Neural cell (in vitro differentiated cells): ENCODE data around the gene CCNO. TPM values are rescaled to one million over a fixed set of nuclear protein-coding genes. Genes with fewer than 3 reads are reported as not detected.

ENCODE experiments used
- H2AFZ ChIP-seq: fragments of 200-600, 300-800 bp; sonication (generic), shearing (Covaris generic); 2 replicates; pipeline ENCODE4 v1.6.0; 2014; ENCODE audit warnings: low read depth, mild to moderate bottlenecking, antibody characterized with exemption, low read length, moderate library complexity
- H3F3A ChIP-seq: fragments of 200-600 bp; shearing (Covaris generic); 2 replicates; pipeline ENCODE4 v1.6.1; 2016; ENCODE audit warnings: mild to moderate bottlenecking, moderate library complexity, mixed read lengths, antibody characterized with exemption, low read length; ENCODE audit not compliant: insufficient read depth, poor library complexity, severe bottlenecking
- H3K27ac ChIP-seq: fragments of 200-600, 300-800 bp; sonication (generic), shearing (Covaris generic); 2 replicates; pipeline ENCODE4 v1.5.1; 2014; ENCODE audit warnings: mild to moderate bottlenecking, low read length, moderate library complexity
- H3K27me3 ChIP-seq: fragments of 300-800, 200-600 bp; sonication (generic), shearing (Covaris generic); 2 replicates; pipeline ENCODE4 v1.6.0; 2014; ENCODE audit warnings: mild to moderate bottlenecking, low read depth, low read length, moderate library complexity; ENCODE audit not compliant: insufficient read depth
- H3K36me3 ChIP-seq: fragments of 300-800, 200-600 bp; sonication (generic), shearing (Covaris generic); 2 replicates; pipeline ENCODE4 v1.5.1; 2014; ENCODE audit warnings: mild to moderate bottlenecking, antibody characterized with exemption, low read length, moderate library complexity; ENCODE audit not compliant: insufficient read depth
- H3K4me2 ChIP-seq: fragments of 300-800, 200-600 bp; sonication (generic), shearing (Covaris generic); 2 replicates; pipeline ENCODE4 v1.6.0; 2014; ENCODE audit warnings: mild to moderate bottlenecking, low read length
- H3K4me3 ChIP-seq: fragments of 300-800, 200-600 bp; sonication (generic), shearing (Covaris generic); 2 replicates; pipeline ENCODE4 v1.5.1; 2014; ENCODE audit warnings: mild to moderate bottlenecking, low read length, moderate library complexity
- H3K79me2 ChIP-seq: fragments of 200-600 bp; shearing (Covaris generic); replicated peaks from 2 replicates; pipeline ENCODE4 v1.6.0; 2014; ENCODE audit warnings: mild to moderate bottlenecking, low read length, moderate library complexity; ENCODE audit not compliant: insufficient read depth
- H3K9ac ChIP-seq: fragments of 300-800, 200-600 bp; sonication (generic), shearing (Covaris generic); 2 replicates; pipeline ENCODE4 v1.6.1; 2016; ENCODE audit warnings: mild to moderate bottlenecking, low read length, mixed read lengths
- H3K9me2 ChIP-seq: fragments of 200-600 bp; shearing (Covaris generic); 2 replicates; pipeline ENCODE4 v1.6.1; 2016; ENCODE audit warnings: mild to moderate bottlenecking, low read length, mixed read lengths; ENCODE audit not compliant: insufficient read depth
- H3K9me3 ChIP-seq: fragments of 200-600, 300-800 bp; sonication (generic), shearing (Covaris generic); 2 replicates; pipeline ENCODE4 v1.6.1; 2016; ENCODE audit warnings: mild to moderate bottlenecking, mixed run types, low read length, moderate library complexity, mixed read lengths
- H4K20me1 ChIP-seq: fragments of 200-600 bp; shearing (Covaris generic); 2 replicates; pipeline ENCODE4 v1.6.1; 2016; ENCODE audit warnings: mild to moderate bottlenecking, mixed run types; ENCODE audit not compliant: insufficient read depth
- CTCF ChIP-seq: fragments of 450-650 bp; IDR thresholded peaks from 2 replicates; pipeline ENCODE4 v1.5.1; 2014; ENCODE audit warnings: antibody characterized with exemption, mild to moderate bottlenecking, moderate library complexity; ENCODE audit not compliant: poor library complexity, severe bottlenecking
- EP300 ChIP-seq: fragments of 450-650 bp; conservative IDR thresholded peaks from 2 replicates; pipeline ENCODE4 v1.6.1; 2014; ENCODE audit warnings: antibody characterized with exemption, mild to moderate bottlenecking, moderate library complexity; ENCODE audit not compliant: poor library complexity, severe bottlenecking
- EZH2 ChIP-seq: fragments of 200-600, 300-800 bp; shearing (Covaris generic), sonication (generic); IDR thresholded peaks from 2 replicates; pipeline ENCODE4 v1.6.1; 2014; ENCODE audit warnings: antibody characterized with exemption, low read length, borderline replicate concordance, mild to moderate bottlenecking; ENCODE audit not compliant: insufficient read depth, poor library complexity, severe bottlenecking
- MXI1 ChIP-seq: fragments of 450-650 bp; conservative IDR thresholded peaks from 2 replicates; pipeline ENCODE4 v1.6.1; 2014; ENCODE audit warnings: antibody characterized with exemption, mild to moderate bottlenecking; ENCODE audit not compliant: poor library complexity, severe bottlenecking
- POLR2AphosphoS5 ChIP-seq: IDR thresholded peaks from 2 replicates; pipeline ENCODE4 v1.6.1; 2012
- RAD21 ChIP-seq: fragments of 450-650 bp; conservative IDR thresholded peaks from 2 replicates; pipeline ENCODE4 v1.6.1; 2014; ENCODE audit warnings: antibody characterized with exemption, mild to moderate bottlenecking, moderate library complexity
- SMC3 ChIP-seq: fragments of 450-650 bp; conservative IDR thresholded peaks from 2 replicates; pipeline ENCODE4 v1.6.1; 2014; ENCODE audit warnings: antibody characterized with exemption, mild to moderate bottlenecking, moderate library complexity; ENCODE audit not compliant: poor library complexity
- TAF1 ChIP-seq: IDR thresholded peaks from 2 replicates; pipeline ENCODE4 v1.6.1; 2012; ENCODE audit warnings: low read depth
- polyA plus RNA-seq: library from polyadenylated mRNA; depleted of rRNA; stranded (reverse); fragments of >200 nt; gene quantifications from 2 replicates; pipeline ENCODE4 v1.2.3, GENCODE V29; 2014

The CCNO gene
- polyA plus RNA-seq, 1 donor from 2014 or later, result 0.16 TPM

- H2AFZ ChIP-seq, result no peak overlapping the region
- no peaks in the 10 kb centered on the region for H3K9me2 ChIP-seq
- H3K9me3 ChIP-seq, result peaks cover 3% of the 10 kb centered on the region
- H3K27ac ChIP-seq, result no peak overlapping the region
- no peaks in the 10 kb centered on the region for H4K20me1 ChIP-seq
- no peaks in the 10 kb centered on the region for H3F3A ChIP-seq
- H3K27me3 ChIP-seq, result peaks cover 100% of the 10 kb centered on the region
- TF ChIP-seq TAF1, result no peak
- no peak for TF ChIP-seq POLR2AphosphoS5
- TF ChIP-seq MXI1, result no peak
- no peak for TF ChIP-seq EP300
- TF ChIP-seq SMC3, result no peak
- no peak for TF ChIP-seq CTCF
- no peak overlapping the region for H3K9ac ChIP-seq
- H3K36me3 ChIP-seq, result no peaks in the 10 kb centered on the region
- H3K4me2 ChIP-seq, result no peak overlapping the region
- no peaks in the 10 kb centered on the region for H3K79me2 ChIP-seq
- no peak overlapping the region for H3K4me3 ChIP-seq
Measured at GRCh38 chr5:55225346-55225745, 8.1 kb downstream of the CCNO start.

DNA sequence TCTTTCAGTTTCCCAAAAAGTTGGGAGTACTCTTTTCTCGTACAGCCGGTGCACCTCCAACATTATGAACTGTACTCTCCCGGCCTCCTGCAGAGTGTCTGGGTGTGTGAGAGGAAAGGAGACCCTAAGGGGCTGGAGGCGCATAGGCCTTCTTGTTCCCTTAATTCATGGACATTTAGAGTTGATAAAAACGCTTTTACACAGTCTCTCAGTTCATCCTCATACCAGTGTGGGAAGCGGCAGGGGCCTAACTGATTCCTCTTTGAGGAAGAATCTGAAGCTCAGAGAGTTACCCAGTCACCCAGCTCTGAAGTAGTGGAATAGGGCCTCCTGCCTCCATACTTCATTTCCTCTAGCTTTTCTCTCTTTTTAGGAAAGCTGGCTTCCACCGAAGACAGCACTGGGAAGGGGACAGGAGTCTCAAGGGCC, 9.6 kb downstream of the CCNO start:
- H3K4me2 ChIP-seq, result no peak overlapping the region
- no peaks in the 10 kb centered on the region for H3K9me2 ChIP-seq
- no peaks in the 10 kb centered on the region for H4K20me1 ChIP-seq
- no peaks in the 10 kb centered on the region for H3K79me2 ChIP-seq
- H3K36me3 ChIP-seq, result no peaks in the 10 kb centered on the region
- no peak overlapping the region for H3K27ac ChIP-seq
- H3F3A ChIP-seq, result no peaks in the 10 kb centered on the region
- TF ChIP-seq RAD21 (no peak), POLR2AphosphoS5 (no peak), EZH2 (no peak), CTCF (no peak)
- H3K9ac ChIP-seq, result no peak overlapping the region
- peaks cover 3% of the 10 kb centered on the region for H3K9me3 ChIP-seq
- no peak overlapping the region for H3K4me3 ChIP-seq
- H2AFZ ChIP-seq, result no peak overlapping the region
- peaks cover 100% of the 10 kb centered on the region for H3K27me3 ChIP-seq

GRCh38 chr5:55222985-55223811, 10.2 kb downstream of the CCNO start:
- Histone ChIP-seq H3K4me3 (peak overlapping the region; percentile 48), H3K4me2 (no peak overlapping the region)

More at GRCh38 chr5:55222985-55223811, 10.2 kb downstream of the CCNO start:
- no peaks in the 10 kb centered on the region for H4K20me1 ChIP-seq
- no peak overlapping the region for H3K9ac ChIP-seq
- H3K27me3 ChIP-seq, result peaks cover 100% of the 10 kb centered on the region
- no peaks in the 10 kb centered on the region for H3K79me2 ChIP-seq
- H3K9me3 ChIP-seq, result peaks cover 3% of the 10 kb centered on the region
- TF ChIP-seq EZH2 (peak; percentile 35), POLR2AphosphoS5 (peak; percentile 63), SMC3 (no peak)
- no peaks in the 10 kb centered on the region for H3K36me3 ChIP-seq
- H2AFZ ChIP-seq, result no peak overlapping the region
- H3K9me2 ChIP-seq, result no peaks in the 10 kb centered on the region
- no peaks in the 10 kb centered on the region for H3F3A ChIP-seq
- no peak overlapping the region for H3K27ac ChIP-seq
